Stimulated activated CD8-positive, alpha-beta memory T cell treated with anti-CD3 and anti-CD28 coated beads, Interleukin-4, amount 100 ng/mL, for 4 hours (primary cell): ENCODE measurements around the gene JAKMIP3.
A peak's percentile ranks its signal among the peaks of the same experiment; 100 is the strongest.

ENCODE experiments used
- DNase-seq, 2 donors: peaks; one replicate each; pipeline ENCODE4 v3.0.0-alpha.2; 2020; ENCODE audit warnings: low read depth in 2 of 2, low spot score in 1 of 2

The JAKMIP3 gene

DNA sequence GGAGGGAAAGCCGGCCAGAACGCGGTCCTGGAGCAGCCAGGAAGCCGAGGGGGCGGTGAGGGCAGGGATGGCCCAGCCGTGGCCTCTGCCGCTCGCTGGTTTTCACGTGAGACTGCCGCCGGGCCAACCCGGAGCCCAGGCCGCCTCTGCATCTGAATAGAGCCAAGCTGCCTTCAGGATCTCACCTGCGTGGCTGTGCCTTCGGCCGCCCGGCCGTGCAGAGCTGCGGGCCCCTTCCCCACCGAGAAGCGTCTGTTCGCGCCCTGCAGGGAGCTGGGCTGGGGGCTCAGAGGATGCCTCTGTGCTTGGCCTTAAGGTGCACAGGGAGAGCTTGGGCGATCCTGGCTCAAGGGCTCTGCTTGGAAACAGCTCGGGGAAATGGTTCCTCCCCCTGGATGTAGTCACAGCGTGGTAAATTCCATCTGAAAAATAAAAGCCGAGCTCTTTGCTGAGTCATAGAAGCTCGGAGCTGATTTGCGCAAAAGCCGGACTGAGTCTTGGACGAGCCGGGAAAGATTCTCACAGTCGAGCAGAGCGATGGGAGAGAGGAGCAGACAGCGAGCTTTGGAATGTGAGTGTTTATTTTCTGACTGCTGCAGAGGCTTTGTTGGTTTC is at the start of gene JAKMIP3:
Gene JAKMIP3 (plus strand): TSS at position 456 of the 615 bp plus-strand sequence. CDS start 38,863 bp downstream, outside the sequence.
- no peak for DNase-seq

DNA sequence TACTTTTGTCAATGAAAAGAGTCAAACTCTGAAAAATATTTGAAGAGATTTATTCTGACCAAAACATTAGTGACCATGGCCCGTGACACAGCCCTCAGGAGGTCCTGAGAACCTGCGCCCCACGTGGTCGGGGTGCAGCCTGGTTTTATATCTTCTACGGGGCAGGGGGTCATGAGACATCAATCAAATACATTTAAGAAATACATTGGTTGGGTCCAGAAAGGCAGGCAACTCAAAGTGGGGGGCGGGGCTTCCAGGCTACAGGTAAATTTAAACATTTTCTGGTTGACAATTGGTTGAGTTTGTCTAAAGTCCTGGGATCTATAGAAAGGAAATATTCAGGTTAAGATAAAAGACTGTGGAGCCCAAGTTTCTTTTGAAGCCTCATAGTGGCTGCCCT is 49.2 kb upstream of the JAKMIP3 start:
- DNase-seq: no peak

DNA sequence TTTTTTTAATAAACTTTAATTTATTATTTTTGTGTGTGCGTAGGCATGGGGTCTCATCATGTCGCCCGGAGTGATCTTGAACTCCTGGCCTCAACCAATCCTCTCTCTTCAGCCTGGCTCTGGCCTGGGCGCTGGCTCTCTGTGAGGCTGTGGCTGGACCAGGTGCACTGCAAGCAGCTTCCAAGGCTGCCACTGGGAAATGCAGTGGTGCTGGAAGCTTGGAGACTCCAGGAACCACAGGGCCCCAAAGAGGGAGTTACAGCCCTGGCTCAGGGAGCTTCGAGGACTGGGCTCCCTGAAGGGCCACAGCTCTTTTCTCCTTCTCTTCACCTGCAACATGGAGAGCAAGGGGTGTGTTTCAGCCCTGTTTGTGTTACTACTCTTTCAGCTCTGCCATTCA is 47.3 kb upstream of the JAKMIP3 start:
- DNase-seq: no peak

DNA sequence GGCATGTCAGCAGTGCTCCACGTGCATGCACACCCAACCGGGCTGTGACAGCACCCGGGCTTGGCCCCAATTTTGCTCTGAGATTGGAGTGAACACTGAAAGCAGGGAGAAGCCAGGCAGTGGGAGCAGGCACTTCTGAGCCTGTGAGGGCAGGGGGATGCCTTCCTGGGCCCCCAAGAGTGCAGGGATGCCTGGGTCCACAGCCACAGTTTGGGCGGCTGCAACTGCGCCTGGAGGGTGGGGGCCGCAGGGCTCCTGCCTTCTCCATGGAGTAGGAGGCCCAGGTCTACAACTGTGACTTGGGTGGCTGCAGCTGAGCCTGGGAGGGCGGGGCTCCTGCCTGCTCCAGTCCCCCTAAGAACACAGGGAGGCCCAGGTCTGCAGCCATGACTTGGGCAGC is 46.4 kb upstream of the JAKMIP3 start:
- no peak for DNase-seq

DNA sequence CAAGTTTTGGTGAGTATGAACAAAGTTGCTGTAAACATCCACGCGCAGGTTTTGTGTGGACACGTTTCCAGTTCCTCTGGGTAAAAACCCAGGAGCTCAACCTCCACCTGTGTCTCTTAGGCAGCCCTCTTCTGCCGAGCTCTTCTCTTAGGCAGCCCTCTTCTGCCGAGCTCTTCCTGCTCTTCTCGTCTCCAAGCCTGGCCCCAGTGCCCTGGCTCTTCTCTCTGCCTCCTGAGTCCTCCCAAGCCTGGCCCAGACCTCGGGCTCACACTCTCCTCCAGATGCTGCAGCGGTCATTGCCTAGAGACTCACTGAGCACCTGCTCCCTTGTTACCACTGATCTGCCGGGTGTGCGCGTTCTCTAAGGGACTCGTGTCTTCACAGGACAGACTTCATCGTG is 45.3 kb upstream of the JAKMIP3 start:
- no peak for DNase-seq

DNA sequence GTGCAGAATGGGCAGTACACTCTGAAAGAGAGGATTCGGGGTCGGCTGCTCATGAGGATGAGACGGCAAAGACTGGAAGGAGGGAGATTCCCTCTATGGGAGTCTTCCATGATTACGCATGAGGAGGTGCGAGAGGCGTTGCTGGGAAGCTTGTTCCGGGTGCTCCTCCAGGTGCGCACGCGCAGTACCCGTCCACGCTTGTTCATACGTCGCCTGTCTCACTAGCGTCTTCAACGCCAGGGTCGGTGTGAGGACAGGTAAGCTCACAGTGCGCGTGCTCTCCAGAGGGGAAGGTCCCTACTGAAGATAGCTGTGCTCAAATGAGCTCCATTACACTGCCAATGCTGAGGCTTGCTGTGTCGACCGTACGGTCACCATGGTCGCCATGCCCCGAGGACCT is 44.7 kb upstream of the JAKMIP3 start:
- no peak for DNase-seq

DNA sequence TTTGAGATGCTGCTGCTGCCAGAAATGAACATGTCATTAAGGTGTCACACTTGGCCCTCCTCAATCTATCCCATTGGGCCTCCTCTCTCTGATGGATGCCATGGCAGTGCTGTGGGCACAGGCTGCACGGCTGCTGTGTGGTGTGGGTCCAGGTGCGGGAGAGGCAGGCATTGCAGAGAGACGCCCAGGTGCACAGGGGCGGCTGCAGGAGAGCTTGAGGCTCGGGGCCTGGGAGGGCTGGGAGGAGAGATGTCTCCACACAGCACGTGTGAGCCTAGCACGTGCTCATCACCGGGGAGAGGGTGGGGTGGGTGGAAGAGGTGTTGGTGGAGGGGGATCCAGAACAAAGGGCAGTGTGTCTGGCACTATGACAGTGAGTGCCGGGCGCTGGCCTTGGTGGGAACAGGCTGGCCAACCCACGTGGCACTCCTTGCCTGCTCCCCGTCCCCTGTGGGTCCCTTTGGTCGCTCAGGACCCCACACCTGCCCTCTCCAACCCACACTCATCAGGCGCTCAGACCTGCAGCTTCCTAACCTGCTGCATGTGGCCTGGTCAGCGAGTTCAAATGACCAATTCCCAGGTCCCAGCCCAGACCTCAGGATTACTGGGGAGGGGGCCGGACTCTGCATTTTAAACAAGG is 44.1 kb upstream of the JAKMIP3 start:
- DNase-seq: no peak

DNA sequence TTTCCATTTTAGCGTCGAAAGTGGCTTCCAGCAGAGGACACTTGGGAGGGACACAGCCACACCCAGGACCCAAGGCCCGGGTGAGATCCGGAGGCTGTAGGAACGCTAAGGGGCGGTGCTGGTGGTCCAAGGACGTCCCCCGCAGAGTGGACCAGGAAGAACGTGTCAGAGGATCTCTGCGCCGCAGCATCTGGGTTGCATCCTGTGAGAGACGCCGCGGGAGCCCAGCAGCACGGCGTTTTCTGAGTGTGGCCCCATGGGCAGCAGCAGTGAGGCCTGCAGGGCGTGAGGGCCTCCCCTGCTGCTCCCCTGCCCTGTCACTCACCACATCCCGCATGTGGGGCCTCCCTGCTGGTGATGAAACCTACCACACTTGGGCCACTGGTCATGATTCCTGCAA is 43.5 kb upstream of the JAKMIP3 start:
- DNase-seq: no peak

DNA sequence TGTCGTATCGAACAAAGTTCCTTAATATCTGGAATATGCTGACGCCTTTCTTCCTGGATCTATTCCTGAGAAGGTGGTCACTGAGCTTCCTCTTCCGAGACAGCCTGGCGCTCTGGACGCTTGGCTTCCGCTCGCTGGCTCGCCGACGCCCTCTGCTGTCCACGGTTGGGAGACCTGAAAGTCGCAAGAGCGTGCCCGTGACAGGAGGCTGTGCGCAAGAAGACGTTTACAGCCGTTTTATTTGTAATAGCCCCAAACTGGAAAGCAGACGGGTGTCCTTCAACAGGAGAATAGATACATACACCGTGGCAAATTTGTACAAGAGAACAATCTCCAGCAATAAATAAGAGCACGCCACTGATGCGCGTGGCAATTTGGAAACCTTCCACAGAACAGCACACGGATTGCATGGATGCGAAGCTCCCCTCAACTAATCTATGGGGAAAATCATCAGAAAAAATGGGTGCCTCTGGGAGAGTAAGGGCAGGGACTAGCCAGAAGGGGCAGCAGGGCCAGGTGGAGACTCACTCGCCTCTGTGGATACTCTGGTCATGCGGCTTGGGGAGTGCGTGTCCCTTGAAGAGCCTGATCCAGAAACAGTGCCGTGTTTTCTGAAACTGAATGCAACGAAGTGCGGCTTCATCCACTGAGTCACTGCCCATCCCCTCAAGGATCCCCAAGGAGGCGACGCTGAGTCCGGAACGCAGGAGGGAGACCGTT is 42.5 kb upstream of the JAKMIP3 start:
- peak; percentile 24 to 59 for DNase-seq

DNA sequence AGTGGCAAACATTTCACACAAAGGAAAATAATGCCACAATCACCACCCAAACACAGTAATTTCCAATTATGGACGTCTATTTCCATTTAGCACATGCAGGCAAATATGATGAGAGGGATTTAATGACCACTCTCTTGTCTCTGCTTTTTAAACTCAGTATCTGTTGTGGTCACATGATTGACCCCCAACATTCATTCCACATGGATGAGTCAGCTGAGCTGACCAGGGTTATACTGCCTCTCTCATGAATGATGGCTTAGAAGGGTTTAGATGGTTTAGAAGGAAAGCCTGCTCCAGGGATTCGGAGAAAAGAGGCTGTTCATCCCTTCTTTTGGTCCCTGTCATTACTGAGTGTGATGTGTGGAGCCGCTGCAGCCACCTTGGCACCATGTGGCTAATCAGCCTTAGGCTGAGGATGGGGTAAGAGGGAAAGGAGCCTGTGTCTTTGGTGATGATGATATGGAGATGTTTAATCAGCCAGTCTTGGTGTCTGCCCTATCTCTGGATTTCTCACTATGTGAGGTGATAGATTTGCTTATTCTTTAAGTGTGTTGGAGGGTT is 38.2 kb upstream of the JAKMIP3 start:
- no peak for DNase-seq

DNA sequence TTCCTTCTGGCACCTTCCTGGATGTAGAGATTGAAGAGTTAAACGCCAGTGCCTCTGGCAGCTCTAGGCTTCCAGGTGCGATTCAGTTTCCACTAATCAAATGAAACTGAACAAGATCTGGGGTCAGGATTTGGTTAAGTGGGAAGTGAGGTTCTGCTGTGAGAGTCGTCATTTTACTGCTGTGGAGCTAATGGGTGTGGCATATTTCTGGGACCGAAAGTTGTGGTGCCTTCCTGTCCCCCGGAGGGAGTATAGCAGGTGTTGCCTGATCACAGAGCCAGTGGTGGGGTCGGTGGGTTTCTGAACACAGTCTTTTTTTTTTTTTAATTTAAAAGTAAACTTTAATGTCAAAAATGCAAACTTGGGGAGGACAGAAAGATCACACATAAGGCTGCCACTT is 37.0 kb upstream of the JAKMIP3 start:
- no peak for DNase-seq

DNA sequence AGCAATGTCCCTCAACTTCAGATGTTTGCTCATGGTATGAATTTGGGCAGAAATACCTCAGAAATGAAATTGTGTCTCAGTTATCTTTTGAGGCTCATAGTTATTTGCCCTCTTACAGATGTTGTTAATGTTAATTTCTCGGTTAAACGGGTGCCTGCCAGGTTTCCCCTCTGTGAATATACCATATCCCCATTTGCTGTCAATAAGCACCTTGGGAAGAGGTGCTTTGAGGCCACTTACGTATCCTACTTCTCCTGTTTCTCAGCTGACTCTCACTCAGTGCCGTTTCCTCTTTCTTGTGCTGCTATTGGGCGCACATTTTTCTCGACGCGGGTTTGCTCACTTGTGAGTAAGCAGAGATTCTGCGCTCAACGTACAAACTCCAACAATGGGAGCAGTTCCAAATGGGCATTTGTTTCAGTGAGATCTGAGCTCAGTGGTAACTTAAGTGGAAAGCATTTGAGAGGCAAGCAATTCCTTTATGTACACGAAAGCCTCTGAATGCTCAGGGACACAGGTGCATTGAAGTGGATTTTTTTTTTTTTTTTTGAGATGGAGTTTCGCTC is 34.8 kb upstream of the JAKMIP3 start:
- DNase-seq: no peak

DNA sequence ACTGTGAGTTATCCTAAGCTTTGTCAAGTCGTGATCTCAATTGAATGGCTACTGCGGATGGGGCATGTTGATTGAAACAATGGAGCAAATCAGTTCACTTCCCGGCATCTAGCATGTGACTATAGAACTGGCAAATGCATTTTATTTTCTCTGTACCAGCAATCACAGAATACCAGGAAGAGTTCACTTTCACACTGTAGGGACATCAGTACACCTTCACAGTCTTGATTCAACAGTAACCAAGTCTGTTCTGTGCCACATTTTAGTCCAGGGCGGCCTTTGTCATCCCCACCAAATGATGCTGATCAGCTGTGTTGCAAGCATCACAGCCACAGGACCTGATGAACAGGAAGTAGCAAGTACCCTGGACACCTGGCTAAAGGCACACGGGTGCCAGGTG is 32.1 kb upstream of the JAKMIP3 start:
- DNase-seq: no peak

DNA sequence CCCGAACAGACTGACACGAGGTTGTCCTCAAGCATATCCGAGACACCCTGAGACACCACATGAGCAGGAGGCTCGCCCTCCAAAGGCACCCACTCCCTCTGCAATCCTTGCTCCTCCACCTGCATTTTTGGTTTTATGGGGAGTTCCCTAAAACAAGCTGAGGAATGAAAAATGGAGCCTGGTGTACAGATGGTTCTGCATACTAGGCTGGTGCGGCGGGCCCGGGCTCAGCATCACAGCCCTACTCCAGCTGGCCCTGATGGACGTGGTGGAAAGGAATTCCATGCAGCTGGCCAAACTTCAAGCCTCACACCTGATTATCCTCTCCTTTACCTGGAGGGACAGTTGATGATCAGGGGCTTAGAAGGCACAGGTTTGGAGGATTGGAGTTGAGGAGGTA is 30.3 kb upstream of the JAKMIP3 start:
- no peak for DNase-seq

DNA sequence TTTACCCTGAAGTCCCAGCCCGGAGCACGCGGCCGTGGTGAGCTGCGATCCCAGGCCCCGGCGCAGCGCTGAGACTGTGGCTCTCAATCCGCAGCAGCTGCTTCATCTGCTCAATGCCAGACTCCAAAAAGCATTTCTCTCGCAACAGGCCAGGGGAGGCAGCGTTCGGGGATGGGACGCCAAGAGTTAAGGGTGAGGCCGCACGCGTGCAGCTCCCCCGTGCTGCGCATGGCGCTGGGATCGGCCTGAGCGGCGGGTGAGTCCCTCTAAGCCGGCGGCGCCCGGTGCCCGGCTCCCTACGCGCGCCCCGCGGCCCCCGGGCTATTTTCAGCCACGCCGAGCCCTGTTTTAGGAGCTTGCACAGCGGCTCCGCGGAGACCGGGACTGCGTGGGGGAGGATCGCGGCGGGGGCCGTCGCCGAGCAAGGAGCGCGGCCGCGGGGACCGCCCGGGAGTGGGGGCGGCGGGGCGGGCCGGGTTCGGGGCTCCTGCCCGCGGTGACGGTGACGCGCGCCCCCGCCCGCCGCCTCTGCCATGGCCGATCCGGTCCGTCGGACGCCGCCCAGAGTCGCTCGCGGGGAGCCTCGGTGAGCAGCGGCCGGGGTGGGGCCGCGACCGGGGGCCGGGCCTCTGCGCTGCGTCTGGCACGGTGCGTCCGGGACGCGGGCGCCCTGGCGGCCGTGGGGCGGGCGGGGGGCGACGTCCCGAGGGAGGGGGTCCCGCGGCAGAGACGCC is 29.4 kb upstream of the JAKMIP3 start:
- DNase-seq: no peak

DNA sequence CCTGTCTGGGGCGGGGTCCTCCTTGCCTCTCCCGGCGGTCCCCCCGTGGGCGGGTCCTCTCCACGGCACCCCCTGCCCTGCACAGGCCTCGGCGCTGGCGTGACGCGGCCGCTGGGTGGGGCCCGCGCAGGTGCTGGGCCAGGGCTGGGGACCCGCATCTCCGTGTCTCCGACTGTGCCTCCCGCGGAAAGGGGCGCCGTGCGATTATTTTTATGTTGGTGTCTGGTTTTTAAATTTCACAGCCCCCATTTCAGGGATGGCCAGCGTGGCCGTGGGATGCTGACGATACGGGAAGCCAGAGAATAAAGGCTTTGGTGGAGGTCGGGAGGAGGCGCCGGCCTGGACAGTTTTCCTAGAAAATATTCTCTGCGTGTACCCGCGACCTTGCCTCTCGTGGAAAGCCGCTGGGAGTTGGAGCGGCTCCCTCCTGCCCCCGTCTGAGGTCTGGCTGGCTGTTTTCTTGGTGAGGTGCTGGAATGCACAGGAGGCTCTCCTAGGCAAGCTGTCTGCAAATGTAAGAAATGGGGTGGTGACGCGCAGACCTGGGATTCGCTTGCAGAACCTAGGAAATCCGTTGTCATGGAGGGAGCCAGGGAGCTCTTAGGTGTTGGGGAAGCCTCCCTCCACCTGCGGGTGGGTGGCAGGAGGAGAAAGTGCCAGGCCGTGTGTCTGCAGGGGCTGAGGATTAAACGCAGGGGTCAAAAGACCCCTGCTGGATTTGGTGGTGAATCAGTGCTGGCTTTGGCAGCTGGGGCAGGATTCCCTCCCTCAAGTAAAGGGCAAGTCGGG is 28.7 kb upstream of the JAKMIP3 start:
- no peak for DNase-seq

DNA sequence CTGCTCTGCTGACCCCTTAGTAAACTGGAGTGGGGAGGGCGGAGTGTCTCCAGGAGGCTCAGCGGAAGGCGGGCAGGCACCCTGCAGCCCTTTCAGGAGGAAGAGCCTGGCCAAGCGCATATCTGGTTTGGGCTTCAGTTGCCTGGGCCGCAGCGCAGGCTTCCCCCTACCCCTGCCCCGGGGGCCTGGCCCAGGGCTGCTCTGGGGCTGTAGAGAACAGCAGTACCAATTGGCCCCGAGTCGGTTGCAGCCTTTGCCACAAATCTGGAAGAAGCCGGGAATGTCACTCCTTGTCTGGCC is 28.1 kb upstream of the JAKMIP3 start:
- DNase-seq: no peak

DNA sequence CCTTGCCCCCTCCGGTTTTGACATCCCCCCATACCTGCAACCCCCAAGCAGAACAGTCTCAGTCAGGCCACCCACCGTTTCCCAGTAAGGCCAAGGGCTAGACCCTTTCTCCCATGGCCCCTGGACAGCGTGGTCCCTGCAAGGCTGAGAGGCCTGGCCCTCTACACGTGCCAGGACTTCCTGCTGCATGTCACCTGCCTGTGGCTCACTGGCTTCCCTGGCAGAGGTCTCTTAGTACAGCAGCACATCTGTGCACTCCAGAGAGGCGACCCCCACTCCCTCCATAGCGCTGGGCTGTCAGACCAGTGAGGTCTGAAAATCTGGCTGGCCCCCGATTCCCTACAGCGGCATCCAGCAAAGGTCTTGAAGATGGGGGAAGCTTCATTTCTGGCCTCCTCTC is 26.4 kb upstream of the JAKMIP3 start:
- DNase-seq: no peak

DNA sequence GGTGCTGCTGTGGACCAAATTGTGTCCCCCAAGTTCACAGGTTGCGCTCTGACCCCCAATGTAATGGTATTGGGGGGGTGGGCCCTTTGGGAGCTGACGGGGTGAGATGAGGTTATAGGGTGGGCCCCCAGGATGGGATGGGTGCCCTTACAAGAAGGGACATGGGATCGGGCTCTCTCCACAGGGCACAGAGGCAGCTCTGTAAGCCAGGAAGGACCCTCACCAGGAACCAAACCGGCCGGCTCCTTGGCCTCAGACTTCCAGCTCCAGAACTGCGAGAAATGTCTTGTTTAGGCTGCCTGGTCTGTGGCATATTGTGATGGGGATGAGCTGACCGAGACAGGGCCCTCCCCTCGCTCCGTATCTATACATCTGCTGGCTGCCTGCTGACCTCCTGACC is 25.7 kb upstream of the JAKMIP3 start:
- no peak for DNase-seq

DNA sequence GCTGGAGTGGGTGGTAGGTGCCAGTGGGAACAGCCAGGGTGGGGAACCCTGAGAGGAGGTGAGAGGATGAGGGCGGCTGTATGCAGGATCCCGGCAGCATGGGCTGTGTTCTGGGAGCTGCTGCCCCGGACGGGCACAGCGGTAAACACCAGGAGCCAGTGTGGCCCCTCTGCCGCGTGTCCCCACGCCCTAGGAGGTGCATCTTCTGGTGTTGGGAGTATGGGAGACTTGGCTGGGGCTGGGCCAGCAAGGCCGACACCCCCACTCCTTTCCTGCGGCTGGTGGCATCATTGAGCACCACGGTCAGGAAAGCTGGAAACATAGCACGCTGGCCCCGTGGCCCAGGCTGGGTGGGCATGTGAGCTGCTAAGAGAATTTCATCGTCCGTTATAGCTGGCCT is 24.4 kb upstream of the JAKMIP3 start:
- no peak for DNase-seq
